ENCODE data around the gene PNLIPRP2.

Gene PNLIPRP2

GRCh38 chr10:116691635-116692034 is 70.9 kb downstream of the PNLIPRP2 start:
- Histone ChIP-seq H3K4me3 (ENCODE audit: low read depth, low read length) (no peak overlapping the region), H3K36me3 (no peaks in the 10 kb centered on the region; the same call in none of the 2 replicates), H3K9me3 (ENCODE audit: severe bottlenecking) (no peaks in the 10 kb centered on the region), H3K27ac (no peak overlapping the region), H3K27me3 (ENCODE audit: insufficient read depth, low read depth, severe bottlenecking) (no peaks in the 10 kb centered on the region)
- DNase-seq = no peak
- TF ChIP-seq CTCF (IDR thresholded peaks at IDR 0.05; ENCODE audit: low read depth, low read length) = no peak

GRCh38 chr10:116692225-116692624 is 71.5 kb downstream of the PNLIPRP2 start:
- no peaks in the 10 kb centered on the region; the same call in none of the 2 replicates for H3K36me3 ChIP-seq
- no peak for DNase-seq
- no peak overlapping the region for H3K27ac ChIP-seq
- no peaks in the 10 kb centered on the region for H3K9me3 ChIP-seq (ENCODE audit: severe bottlenecking)
- no peak overlapping the region for H3K4me3 ChIP-seq (ENCODE audit: low read depth, low read length)
- TF ChIP-seq CTCF (IDR thresholded peaks at IDR 0.05; ENCODE audit: low read depth, low read length) = no peak
- no peaks in the 10 kb centered on the region for H3K27me3 ChIP-seq (ENCODE audit: insufficient read depth, low read depth, severe bottlenecking)

- no peak for TF ChIP-seq CTCF (IDR thresholded peaks at IDR 0.05; ENCODE audit: low read depth, low read length)
- Histone ChIP-seq H3K27ac (no peak overlapping the region), H3K36me3 (peaks cover 7% of the 10 kb centered on the region), H3K4me3 (ENCODE audit: low read depth, low read length) (no peak overlapping the region), H3K9me3 (ENCODE audit: severe bottlenecking) (no peaks in the 10 kb centered on the region), H3K27me3 (ENCODE audit: insufficient read depth, low read depth, severe bottlenecking) (no peaks in the 10 kb centered on the region)
- DNase-seq = no peak
Observed at GRCh38 chr10:116694243-116694926, 73.6 kb downstream of the PNLIPRP2 start.
